GM10847 (cell line): Measurements from ENCODE around the gene HYAL1.

Experiments used
- POLR2A ChIP-seq: IDR thresholded peaks from 2 replicates; pipeline ENCODE4 v1.6.1; 2011; ENCODE audit not compliant: insufficient read length; ENCODE audit errors: extremely low read depth

The HYAL1 gene

GRCh38 chr3:50254577-50255250 is 48.7 kb downstream of the HYAL1 start:
- no peak for TF ChIP-seq POLR2A

GRCh38 chr3:50251220-50251619 is 52.2 kb downstream of the HYAL1 start:
- TF ChIP-seq POLR2A = no peak

DNA sequence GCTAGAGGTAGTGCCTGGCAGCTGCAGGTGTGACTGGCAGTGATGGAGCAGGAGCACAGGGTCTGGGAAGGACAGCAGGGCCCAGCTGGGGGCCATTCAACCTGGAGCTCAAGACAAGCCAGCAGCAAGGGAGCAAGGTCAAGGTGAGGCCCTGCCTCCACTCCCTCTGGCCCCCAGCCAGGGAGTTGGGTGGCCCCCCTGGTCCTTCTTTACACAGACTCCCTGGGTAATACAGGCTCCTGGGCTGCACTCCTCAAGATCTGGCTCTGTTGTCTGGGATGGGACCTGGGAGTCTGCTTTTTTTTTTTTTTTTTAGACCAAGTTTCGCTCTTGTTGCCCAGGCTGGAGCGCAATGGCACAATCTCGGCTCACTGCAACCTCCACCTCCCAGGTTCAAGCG is 52.9 kb downstream of the HYAL1 start:
- no peak for TF ChIP-seq POLR2A
